ENCODE data around the gene DMD. TPM values are rescaled to one million over a fixed set of nuclear protein-coding genes. Genes with fewer than 3 reads are reported as not detected.

DMD gene
- total RNA-seq, 3 donors from 2014 or later (not counting 1 experiment from before 2014, with no cell fraction given), result not detected

DNA sequence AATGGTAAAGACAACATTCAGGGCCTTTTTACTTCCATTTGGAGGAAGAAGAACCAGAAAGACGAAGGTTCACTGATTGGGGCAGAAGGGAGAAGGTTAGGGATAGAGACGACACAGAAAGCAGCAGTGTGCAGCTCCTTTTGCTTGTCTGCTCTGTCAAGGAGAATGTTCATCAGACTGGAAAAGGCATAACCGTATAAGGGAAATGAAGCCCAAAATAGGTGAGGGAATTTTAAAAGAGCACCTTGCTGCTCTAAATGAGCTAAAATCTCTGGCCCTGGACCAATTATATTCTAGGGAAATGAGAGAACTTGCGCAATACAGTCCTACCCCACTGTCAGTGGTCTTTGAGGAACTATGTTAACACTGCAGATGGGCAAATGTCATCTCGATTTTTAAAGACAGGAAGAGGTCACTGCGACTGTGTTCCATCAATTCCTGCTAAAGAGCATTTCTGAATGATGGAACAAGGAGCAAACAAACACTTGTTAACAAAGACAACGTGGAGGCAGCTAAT, 1229.7 kb downstream of the DMD start:
- H3K36me3 Mint-ChIP-seq, result no peaks in the 10 kb centered on the region
- Histone ChIP-seq H3K4me1 (ENCODE audit: control insufficient read depth, insufficient read depth, low read length) (no peaks in the 10 kb centered on the region), H3K27me3 (ENCODE audit: control insufficient read depth, insufficient read depth, low read length) (no peaks in the 10 kb centered on the region), H3K4me3 (ENCODE audit: low read length) (no peak overlapping the region), H3K27ac (ENCODE audit: low read length) (no peak overlapping the region), H3K9me3 (ENCODE audit: control insufficient read depth, insufficient read depth, low read length) (no peaks in the 10 kb centered on the region), H3K36me3 (ENCODE audit: control insufficient read depth, insufficient read depth, low read length) (no peaks in the 10 kb centered on the region)
- no peak overlapping the region for H3K27ac Mint-ChIP-seq
- H3K27me3 Mint-ChIP-seq (ENCODE audit: low read depth in 2 of 2), result no peaks in the 10 kb centered on the region
- no peak for DNase-seq
- no peak for TF ChIP-seq CTCF (IDR thresholded peaks at IDR 0.05)
- H3K4me3 Mint-ChIP-seq, result no peak overlapping the region
- no peaks in the 10 kb centered on the region for H3K4me1 Mint-ChIP-seq
- ATAC-seq, result no peak
- WGBS (ENCODE audit: insufficient coverage), result 61% methylated on average over 6 of the region's 7 CpGs
- intact Hi-C loops (cut with micrococcal nuclease), result no loop called here
- peaks cover 13 to 19% of the 10 kb centered on the region in 2 donors for H3K9me3 Mint-ChIP-seq

DNA sequence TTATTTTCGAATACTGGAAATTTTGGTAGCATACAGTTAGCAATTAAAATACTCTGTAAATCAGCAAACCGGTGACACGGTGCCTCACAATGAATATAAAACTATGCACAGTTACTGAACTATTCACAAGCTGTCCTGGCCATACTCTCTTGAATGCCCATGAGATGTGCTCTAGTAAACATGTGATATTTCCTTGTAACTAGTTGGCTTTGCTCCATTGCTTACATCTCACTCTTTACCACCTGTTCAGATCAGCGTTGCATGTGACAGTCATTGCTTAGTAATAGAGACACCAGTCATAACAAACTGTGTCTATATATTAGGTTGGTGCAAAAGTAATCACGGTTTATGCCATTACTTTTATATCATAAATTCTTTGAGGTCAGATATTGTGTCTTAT, 1241.6 kb downstream of the DMD start:
- Mint-ChIP-seq H3K36me3 (no peaks in the 10 kb centered on the region), H3K9me3 (peaks cover 7% of the 10 kb centered on the region in 2 donors), H3K4me1 (no peaks in the 10 kb centered on the region), H3K4me3 (no peak overlapping the region), H3K27ac (no peak overlapping the region), H3K27me3 (ENCODE audit: low read depth in 2 of 2) (no peaks in the 10 kb centered on the region)
- 86% methylated on average over 1 of the region's 5 CpGs for WGBS (ENCODE audit: insufficient coverage)
- Histone ChIP-seq H3K9me3 (ENCODE audit: control insufficient read depth, insufficient read depth, low read length) (no peaks in the 10 kb centered on the region), H3K27me3 (ENCODE audit: control insufficient read depth, insufficient read depth, low read length) (no peaks in the 10 kb centered on the region), H3K27ac (ENCODE audit: low read length) (no peak overlapping the region), H3K36me3 (ENCODE audit: control insufficient read depth, insufficient read depth, low read length) (no peaks in the 10 kb centered on the region), H3K4me1 (ENCODE audit: control insufficient read depth, insufficient read depth, low read length) (no peaks in the 10 kb centered on the region), H3K4me3 (ENCODE audit: low read length) (no peak overlapping the region)
- intact Hi-C loops (cut with micrococcal nuclease), result no loop called here
- no peak for DNase-seq
- no peak for TF ChIP-seq CTCF (IDR thresholded peaks at IDR 0.05)
- ATAC-seq, result no peak

DNA sequence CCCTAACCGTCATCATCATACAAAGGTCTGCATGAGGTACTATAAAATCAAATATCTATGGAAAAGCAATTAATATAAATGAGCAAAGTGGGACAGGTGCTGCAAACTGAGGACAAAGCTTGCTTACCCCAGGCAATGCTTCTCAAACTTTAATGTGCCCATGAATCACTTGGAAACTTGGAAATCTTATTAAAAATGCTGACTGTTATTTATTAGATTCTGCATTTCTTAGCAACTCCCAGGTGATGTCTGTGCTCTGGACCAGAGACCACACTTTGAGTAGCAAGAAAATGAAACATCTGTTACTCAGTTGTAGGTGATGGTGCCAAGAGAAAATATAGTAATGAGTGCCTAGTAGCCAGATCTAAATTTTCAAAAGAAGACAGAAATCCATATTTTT, 1249.1 kb downstream of the DMD start:
- no peaks in the 10 kb centered on the region for H3K36me3 ChIP-seq (ENCODE audit: control insufficient read depth, insufficient read depth, low read length)
- no CpG with 5 or more reads among the region's 1 CpG for WGBS (ENCODE audit: insufficient coverage)
- no peaks in the 10 kb centered on the region for H3K9me3 ChIP-seq (ENCODE audit: control insufficient read depth, insufficient read depth, low read length)

More for the DNA sequence above, 1249.1 kb downstream of the DMD start:
- no peak for TF ChIP-seq CTCF (IDR thresholded peaks at IDR 0.05)
- no peak for DNase-seq
- no peaks in the 10 kb centered on the region for H3K36me3 Mint-ChIP-seq
- H3K4me1 Mint-ChIP-seq, result no peaks in the 10 kb centered on the region
- H3K27ac ChIP-seq (ENCODE audit: low read length), result no peak overlapping the region
- no peak overlapping the region for H3K4me3 ChIP-seq (ENCODE audit: low read length)
- peaks cover 6 to 12% of the 10 kb centered on the region in 2 donors for H3K9me3 Mint-ChIP-seq
- H3K27me3 ChIP-seq (ENCODE audit: control insufficient read depth, insufficient read depth, low read length), result no peaks in the 10 kb centered on the region
- H3K27ac Mint-ChIP-seq, result no peak overlapping the region
- H3K4me1 ChIP-seq (ENCODE audit: control insufficient read depth, insufficient read depth, low read length), result no peaks in the 10 kb centered on the region
- ATAC-seq, result no peak
- H3K27me3 Mint-ChIP-seq (ENCODE audit: low read depth in 2 of 2), result no peaks in the 10 kb centered on the region
- intact Hi-C loops (cut with micrococcal nuclease), result no loop called here
- H3K4me3 Mint-ChIP-seq, result no peak overlapping the region

All from natural killer cell (primary cell).